Hindlimb muscle (tissue), 1 donor: ENCODE data around the gene STARD5. TPM values are rescaled to one million over a fixed set of nuclear protein-coding genes. Genes with fewer than 3 reads are reported as not detected.

Experiments used
- DNase-seq: peaks from one replicate; pipeline ENCODE4 v3.0.0-alpha.2; 2013
- polyA plus RNA-seq: library from polyadenylated mRNA; unstranded; fragments of 120-200 nt; gene quantifications from one replicate; pipeline ENCODE4 v1.2.1, GENCODE V29; 2013; ENCODE audit not compliant: insufficient read length

STARD5 gene
- polyA plus RNA-seq, 1 donor = 2.8 TPM

DNA sequence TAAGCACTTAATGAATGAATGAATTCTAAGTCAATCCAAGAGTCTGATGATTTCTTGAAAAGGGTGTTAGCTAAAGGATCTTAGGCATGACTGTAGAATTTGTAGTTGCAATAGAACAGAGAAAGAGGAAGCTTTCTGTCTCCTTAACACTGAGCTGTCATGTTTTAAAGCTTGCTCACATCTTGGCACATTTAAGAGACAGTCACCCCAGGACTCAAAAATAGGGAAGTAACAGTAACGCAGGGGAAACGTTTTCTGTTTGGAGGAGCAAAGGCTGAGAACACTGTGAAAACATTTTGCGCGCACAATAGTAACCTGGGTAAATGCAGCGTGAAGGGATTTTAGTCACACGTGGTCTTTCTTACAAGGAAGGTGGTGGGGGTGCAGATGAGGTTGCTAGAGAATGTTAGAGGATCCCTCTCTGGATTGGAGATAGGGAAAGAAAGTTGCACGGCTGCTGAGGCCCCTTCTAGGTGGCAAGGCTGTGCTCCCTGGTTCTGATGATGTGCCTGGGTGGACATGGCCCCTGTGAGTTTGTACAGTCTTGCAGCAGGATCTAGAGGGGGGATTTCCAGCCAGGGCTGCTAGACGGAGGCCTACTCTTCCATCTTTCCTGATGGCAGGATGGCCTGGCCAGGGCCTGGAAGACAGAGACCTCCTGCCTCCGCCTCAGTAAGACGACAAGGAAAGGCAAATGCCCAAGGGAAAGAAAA, 12.0 kb downstream of the STARD5 start:
- no peak for DNase-seq

- no peak for DNase-seq
Observed at GRCh38 chr15:81310480-81310879, 13.5 kb downstream of the STARD5 start.

DNA sequence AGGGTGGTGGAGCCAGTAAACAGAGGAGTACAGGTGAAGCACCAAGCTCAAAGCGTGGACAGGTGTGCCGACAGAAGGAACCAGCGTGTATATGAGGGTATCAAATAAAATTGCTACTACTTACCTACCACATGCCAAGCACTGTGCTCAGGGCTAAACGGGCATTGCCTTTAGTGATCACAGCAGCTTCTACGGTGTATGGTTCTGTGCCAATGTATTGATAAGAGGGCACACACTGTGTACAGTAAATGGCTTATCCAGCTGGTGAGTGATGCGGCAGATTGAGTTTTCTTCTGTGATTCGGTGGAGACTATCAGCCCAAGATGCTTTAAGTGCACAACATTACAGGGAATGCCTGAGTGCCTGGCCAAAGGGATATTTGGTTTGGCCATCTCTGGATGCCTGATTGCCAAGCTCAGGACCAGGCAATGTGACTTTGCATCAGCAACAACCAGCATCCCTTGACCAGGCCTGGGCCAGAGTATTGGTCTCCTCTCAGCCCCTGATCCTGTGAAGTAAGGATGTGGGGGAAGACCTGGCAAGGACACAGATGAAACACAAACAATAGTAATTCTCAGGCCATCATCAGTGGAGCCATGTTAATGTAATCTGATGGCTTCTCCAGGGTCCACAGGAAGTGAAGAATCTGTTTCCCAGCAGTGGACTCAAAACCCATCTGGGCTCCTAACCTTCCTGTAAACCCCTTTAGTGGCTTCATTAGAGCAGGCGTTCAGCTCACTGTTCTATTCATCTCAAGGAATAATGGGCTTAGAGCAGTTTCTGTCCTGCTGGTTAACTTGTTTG, 14.1 kb downstream of the STARD5 start:
- DNase-seq = no peak

- DNase-seq = no peak
Observed at GRCh38 chr15:81308260-81308659, 15.7 kb downstream of the STARD5 start.

DNA sequence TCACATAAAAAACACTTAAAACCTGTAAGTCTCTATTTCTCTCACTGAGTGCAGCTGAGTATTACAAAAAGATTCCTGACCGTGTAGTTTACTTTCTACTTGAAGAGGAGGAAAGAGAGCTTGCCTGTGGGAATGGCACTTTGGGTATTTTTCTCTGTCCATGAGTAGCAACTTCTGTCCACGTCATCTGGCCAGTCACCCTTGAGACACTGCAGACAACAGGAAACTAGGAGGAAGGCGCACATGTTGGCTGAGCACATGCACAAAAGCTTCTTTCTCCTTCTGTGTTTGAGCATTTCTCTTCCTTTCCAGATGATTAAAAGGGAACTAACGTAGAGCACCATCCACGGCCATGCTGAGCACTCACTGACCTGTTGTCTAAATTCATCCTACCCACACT, 19.7 kb downstream of the STARD5 start:
- DNase-seq = no peak

DNA sequence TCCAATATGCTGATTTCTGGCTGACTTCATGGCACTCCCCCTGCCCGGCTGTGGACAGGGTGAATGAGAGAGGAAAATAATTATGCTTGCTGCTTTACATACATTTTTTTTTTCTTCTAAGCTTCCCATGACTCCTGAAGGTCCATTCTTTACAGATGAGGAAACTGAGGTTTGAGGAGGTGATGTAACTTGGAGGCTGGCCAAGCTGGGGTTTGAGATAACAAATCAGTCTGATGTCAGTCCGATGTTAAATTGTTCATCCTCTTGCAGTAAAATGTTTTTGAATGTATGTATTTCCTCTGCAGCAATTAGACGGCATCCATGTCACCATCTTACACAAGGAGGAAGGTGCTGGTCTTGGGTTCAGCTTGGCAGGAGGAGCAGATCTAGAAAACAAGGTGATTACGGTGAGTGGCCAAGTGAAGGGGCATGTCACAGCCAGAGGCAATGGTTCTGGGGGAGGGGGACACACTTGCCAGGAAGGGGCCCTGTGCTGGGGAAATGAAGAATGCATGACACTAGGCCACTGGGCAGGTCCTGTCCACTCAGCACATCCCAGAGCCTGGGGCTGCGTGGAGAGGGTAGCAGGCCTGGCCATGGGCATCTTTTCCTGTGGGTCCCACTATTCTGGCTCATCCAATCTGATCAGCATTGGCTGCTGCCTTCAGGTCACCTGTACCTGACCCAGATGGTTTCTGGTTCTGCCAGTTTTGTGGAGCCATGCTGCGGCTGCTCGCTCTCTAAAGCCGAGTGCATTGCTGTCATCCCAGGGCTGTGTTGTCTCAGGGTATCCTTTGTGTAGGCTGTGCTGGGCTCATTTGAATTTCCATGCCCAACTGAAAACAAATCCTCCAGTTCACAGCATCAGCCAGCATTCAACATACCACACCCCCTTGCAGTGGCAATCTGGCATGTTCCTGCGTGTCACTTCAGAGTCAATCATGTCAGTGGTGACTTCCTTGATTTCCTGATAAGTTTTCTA, 20.4 kb downstream of the STARD5 start:
- no peak for DNase-seq

GRCh38 chr15:81302701-81303109, 21.2 kb downstream of the STARD5 start:
- no peak for DNase-seq

DNA sequence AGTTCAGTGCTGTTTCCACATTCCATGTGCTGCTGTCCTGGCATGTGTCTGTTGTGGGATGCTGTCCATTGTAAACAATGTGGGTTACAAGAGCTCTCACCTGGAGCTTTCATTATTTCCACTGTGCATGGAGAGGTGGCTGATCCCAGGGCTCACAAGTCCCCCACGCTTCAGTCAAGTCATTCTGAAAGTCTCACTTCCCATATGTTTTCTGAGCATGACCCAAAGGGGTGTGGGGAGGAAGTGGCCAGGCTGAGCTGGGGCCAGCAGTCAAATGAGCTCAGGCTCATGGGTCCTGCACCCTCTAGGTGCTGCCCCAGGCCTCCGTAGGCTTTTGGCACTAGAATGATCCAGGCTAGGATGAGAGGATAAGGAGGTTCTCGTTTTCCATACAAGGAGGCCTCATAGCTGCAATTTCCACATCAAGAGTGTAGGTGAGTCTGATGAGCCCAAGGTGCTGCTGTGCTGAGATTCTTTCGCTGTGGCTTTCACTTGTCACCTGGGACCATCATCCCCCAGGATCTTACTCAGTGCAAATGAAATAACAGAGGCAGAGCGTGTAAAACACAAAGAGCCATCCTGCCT, 22.0 kb downstream of the STARD5 start:
- DNase-seq = no peak

GRCh38 chr15:81301385-81301784, 22.6 kb downstream of the STARD5 start:
- DNase-seq = no peak

GRCh38 chr15:81299630-81300273, 24.2 kb downstream of the STARD5 start:
- no peak for DNase-seq

DNA sequence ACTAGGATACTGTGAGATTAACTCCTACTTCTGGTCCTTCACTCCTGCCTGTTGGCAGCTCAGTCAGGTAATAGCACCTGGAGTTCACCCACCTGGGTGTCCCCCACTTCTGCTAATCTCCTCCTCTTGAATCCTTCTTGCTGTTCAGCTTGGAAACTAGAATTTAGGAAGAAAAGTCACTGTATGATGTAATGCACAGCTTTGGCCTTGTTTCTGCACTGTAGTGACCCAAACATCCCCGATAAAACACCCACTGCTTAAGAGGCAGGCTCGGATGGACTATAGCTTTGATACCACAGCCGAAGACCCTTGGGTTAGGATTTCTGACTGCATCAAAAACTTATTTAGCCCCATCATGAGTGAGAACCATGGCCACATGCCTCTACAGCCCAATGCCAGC, 24.8 kb downstream of the STARD5 start:
- DNase-seq = no peak

DNA sequence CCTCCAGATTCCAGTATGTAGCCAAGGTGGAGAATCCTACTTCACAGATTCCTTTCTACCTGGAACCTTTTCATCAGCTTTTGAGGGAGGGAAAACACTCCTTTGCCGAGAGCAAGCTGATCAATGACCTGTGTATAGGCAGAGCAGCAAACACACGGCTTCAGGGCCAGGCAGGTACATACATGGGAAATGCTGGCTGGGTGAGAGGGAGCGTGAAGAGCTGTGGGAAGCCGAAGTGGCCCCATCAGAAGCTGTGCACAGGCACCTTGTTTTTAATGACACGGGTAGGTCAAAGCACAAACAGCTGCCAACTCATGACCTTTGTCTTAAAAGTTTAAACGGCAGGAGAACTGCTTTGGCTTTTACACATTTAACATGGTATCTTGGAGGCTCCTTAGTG, 25.3 kb downstream of the STARD5 start:
- DNase-seq = no peak

DNA sequence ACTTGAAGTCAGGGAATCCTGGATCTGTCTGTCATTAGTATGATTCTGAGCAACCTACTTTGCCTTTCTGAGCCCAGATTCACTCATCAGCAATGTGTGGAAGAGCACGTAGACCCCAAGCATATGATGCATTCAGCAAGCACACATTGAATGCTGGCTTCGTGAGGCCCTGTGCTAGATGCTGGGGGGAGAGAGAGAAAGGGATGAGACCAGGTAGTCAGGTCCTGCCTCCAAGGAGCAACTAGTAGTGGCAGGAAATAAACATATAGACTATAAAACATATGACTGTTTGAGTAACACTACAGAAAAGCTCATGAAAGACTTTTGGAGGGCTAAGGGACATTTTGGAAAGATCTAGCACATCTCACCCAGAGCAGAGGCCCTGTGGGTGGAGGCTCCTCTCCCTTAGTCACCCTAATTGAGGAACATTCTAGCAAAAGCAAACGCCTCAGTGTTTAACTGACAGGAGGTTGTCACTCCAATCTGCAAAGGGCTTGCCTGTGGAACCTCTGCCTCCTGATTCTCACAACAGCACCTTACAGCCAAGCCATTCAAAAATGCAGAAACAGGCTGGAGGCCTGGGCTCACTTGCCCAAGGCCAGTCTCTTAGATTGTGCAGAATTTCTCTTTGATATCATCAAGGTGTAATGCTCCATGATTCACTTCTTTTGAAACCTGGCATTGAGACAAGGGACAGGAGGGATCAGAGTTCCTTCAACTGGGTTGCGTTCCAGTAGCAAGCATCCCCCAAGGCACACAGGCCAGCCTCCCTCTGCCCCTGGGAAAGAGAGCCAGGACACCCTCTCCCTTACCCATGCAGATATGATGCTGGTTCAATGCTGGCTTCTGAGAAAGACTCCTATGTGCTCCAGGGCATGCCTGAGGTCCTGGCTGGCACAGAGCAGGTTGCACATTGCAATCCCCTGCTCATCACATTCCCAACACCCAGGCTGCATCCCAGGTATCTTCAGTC, 26.1 kb downstream of the STARD5 start:
- no peak for DNase-seq

- DNase-seq = no peak
Observed at GRCh38 chr15:81297147-81297572, 26.8 kb downstream of the STARD5 start.

DNA sequence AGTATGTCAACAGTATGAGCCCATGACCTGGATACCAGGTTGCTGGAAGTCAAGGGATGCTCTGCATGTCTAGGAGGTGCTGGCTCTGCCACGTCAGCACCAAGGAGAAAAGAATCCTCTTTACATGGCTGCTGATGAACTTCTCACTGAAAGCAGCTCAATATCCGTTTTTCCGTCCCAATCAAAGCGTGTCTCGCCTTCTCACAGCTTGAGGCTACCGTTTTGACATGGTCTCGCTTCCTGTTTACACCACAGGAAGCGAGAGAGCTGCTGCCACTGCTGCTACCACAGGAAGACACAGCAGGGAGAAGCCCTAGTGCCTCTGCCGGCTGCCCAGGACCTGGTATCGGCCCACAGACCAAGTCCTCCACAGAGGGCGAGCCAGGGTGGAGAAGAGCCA, 27.3 kb downstream of the STARD5 start:
- DNase-seq = no peak

DNA sequence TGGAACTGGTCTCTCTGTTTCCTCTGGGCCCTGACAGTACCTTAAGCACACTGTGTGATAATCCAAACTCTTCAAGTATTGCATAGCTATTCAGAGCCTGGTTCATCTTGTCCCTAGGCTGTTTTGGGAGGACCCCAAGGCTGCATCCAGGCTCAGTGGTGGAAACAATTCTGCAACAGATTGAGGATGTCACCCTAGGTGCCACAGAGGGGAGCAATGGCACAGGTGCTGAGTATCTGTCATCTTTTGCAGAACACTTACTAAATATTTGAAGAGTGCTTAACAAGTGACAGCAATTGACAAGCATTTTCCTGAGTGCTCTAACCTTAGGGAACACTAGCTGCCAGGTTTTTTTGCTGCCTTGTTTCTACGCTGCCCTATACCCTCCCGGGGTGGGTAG, 27.8 kb downstream of the STARD5 start:
- DNase-seq = no peak

- no peak for DNase-seq
Observed at GRCh38 chr15:81295486-81296121, 28.3 kb downstream of the STARD5 start.

- DNase-seq = no peak
Observed at GRCh38 chr15:81294516-81294880, 29.4 kb downstream of the STARD5 start.

- no peak for DNase-seq
Observed at GRCh38 chr15:81293728-81294515, 30.0 kb downstream of the STARD5 start.
